Common myeloid progenitor, CD34-positive (primary cell): ENCODE measurements around the gene RHBG.
A peak's percentile ranks its signal among the peaks of the same experiment; 100 is the strongest.

Experiments used
- CTCF ChIA-PET: fragments of 350-600 bp; sonication (Branson Sonifier 250); formaldehyde crosslinking; loops from one replicate; lab custom pipeline; 2021; ENCODE audit warnings: antibody characterized with exemption; lab: Charles Lee
- POLR2A ChIA-PET: fragments of 350-600 bp; sonication (Branson Sonifier 250); formaldehyde crosslinking; loops from one replicate; lab custom pipeline; 2021; ENCODE audit warnings: antibody characterized with exemption; lab: Charles Lee
- DNase-seq, 3 donors: peaks; one replicate each; pipeline versions ENCODE4 v3.0.0 to v3.0.0-alpha.2; 2013
- H3K27ac ChIP-seq, 2 experiments: 1 replicate in 1 of 2; 2 replicates in 1 of 2; pipeline ENCODE4 v1.7.0; 2013; ENCODE audit warnings: inconsistent platforms in 2 of 2, low read length in 2 of 2, mild to moderate bottlenecking in 2 of 2, low read depth in 1 of 2, moderate library complexity in 1 of 2; ENCODE audit not compliant: severe bottlenecking in 2 of 2, insufficient read depth in 1 of 2, poor library complexity in 1 of 2
- H3K27me3 ChIP-seq, 5 experiments: replicated peaks in 2 of 5; 1 replicate in 3 of 5; 2 replicates in 2 of 5; pipeline versions ENCODE4 v1.6.1 to v1.7.0; 2013; ENCODE audit warnings: low read length in 4 of 5, mild to moderate bottlenecking in 2 of 5, moderate library complexity in 2 of 5, inconsistent platforms in 1 of 5; ENCODE audit not compliant: insufficient read depth in 5 of 5, control insufficient read depth in 4 of 5
- H3K36me3 ChIP-seq, 4 experiments: 1 replicate in 2 of 4; 2 replicates in 2 of 4; pipeline versions ENCODE4 v1.6.1 to v1.7.0; 2013; ENCODE audit warnings: low read length in 3 of 4, control low read depth in 1 of 4, mild to moderate bottlenecking in 1 of 4; ENCODE audit not compliant: control insufficient read depth in 4 of 4, insufficient read depth in 4 of 4
- H3K4me1 ChIP-seq, 4 experiments: 1 replicate in 3 of 4; 2 replicates in 1 of 4; pipeline versions ENCODE4 v1.6.1 to v1.7.1; 2013; ENCODE audit warnings: low read length in 3 of 4, mild to moderate bottlenecking in 3 of 4, control low read depth in 1 of 4, inconsistent platforms in 1 of 4, moderate library complexity in 1 of 4; ENCODE audit not compliant: control insufficient read depth in 4 of 4, insufficient read depth in 4 of 4; ENCODE audit errors: control extremely low read depth in 1 of 4
- H3K4me3 ChIP-seq, 7 experiments: 1 replicate in 4 of 7; 2 replicates in 3 of 7; pipeline versions ENCODE4 v1.5.1 to v1.7.0; 2013; ENCODE audit warnings: mild to moderate bottlenecking in 7 of 7, low read length in 6 of 7, moderate library complexity in 6 of 7, inconsistent platforms in 2 of 7, low read depth in 2 of 7, control low read depth in 1 of 7; ENCODE audit not compliant: insufficient read depth in 4 of 7, control insufficient read depth in 1 of 7; ENCODE audit errors: extremely low read depth in 1 of 7
- H3K9me3 ChIP-seq, 5 experiments: 1 replicate in 4 of 5; 2 replicates in 1 of 5; pipeline versions ENCODE4 v1.6.1 to v1.7.1; 2013; ENCODE audit warnings: low read length in 4 of 5, mild to moderate bottlenecking in 2 of 5, inconsistent platforms in 1 of 5, low read depth in 1 of 5, moderate library complexity in 1 of 5; ENCODE audit not compliant: control insufficient read depth in 4 of 5, insufficient read depth in 2 of 5; ENCODE audit errors: control extremely low read depth in 1 of 5
- WGBS: methylation state at CpG from one replicate; pipeline ENCODE4 v1.1.5; 2013; ENCODE audit not compliant: insufficient coverage; 5-methylcytosine and 5-hydroxymethylcytosine counted together

RHBG gene

GRCh38 chr1:156376146-156376545, 7.1 kb downstream of the RHBG start:
- Histone ChIP-seq H3K9me3 (no peaks in the 10 kb centered on the region), H3K36me3 (no peaks in the 10 kb centered on the region), H3K4me1 (peaks cover 0 to 18% (median 7%) of the 10 kb centered on the region in 4 experiments), H3K4me3 (no peak overlapping the region), H3K27me3 (peaks cover 0 to 5% (median 3%) of the 10 kb centered on the region in 5 experiments), H3K27ac (no peak overlapping the region)
- CTCF ChIA-PET: interaction anchor here (1.0 to 5.9 kb wide), 3 partner anchors 10 to 70 kb away, joined by 3 to 48 read pairs (median 35); no protein-coding TSS in a partner anchor
- DNase-seq: peak in 1 of 3 donors; percentile 27
- 92% methylated on average over 2 of the region's 2 CpGs for WGBS
- POLR2A ChIA-PET: no interaction called here

GRCh38 chr1:156376958-156377919, 8.2 kb downstream of the RHBG start:
- ChIA-PET CTCF (interaction anchor here (1.0 to 5.9 kb wide), 7 partner anchors 9 to 240 kb away, joined by 3 to 48 read pairs (median 5); no protein-coding TSS in a partner anchor), POLR2A (interaction anchor here (0.6 kb wide), 1 partner anchor 21 kb away, joined by 3 read pairs; no protein-coding TSS in a partner anchor)
- peak in 2 of 3 donors; percentile 23 to 29 for DNase-seq
- Histone ChIP-seq H3K27ac (no peak overlapping the region), H3K4me1 (peaks cover 0 to 13% (median 4%) of the 10 kb centered on the region in 4 experiments), H3K9me3 (no peaks in the 10 kb centered on the region), H3K36me3 (no peaks in the 10 kb centered on the region), H3K27me3 (peaks cover 0 to 6% (median 3%) of the 10 kb centered on the region in 5 experiments), H3K4me3 (no peak overlapping the region)
- 66% methylated on average over 19 of the region's 20 CpGs for WGBS

GRCh38 chr1:156378557-156378956, 9.5 kb downstream of the RHBG start:
- Histone ChIP-seq H3K9me3 (no peaks in the 10 kb centered on the region), H3K27ac (no peak overlapping the region), H3K4me3 (no peak overlapping the region), H3K4me1 (peaks cover 0 to 13% (median 6%) of the 10 kb centered on the region in 4 experiments), H3K27me3 (peaks cover 0 to 4% (median 0%) of the 10 kb centered on the region in 5 experiments), H3K36me3 (no peaks in the 10 kb centered on the region)
- ChIA-PET POLR2A (no interaction called here), CTCF (interaction anchor here (1.3 to 5.9 kb wide), 5 partner anchors 7 to 73 kb away, joined by 3 to 48 read pairs (median 6); no protein-coding TSS in a partner anchor)
- DNase-seq: no peak
- WGBS: 84% methylated on average over 4 of the region's 6 CpGs

- DNase-seq: no peak
- POLR2A ChIA-PET: no interaction called here
- no peak overlapping the region for H3K4me3 ChIP-seq
Measured at GRCh38 chr1:156379420-156380165, 10.6 kb downstream of the RHBG start.

GRCh38 chr1:156382561-156382960, 13.6 kb downstream of the RHBG start:
- Histone ChIP-seq H3K4me1 (peaks cover 3 to 17% (median 12%) of the 10 kb centered on the region in 4 experiments), H3K4me3 (no peak overlapping the region), H3K36me3 (no peaks in the 10 kb centered on the region), H3K27ac (no peak overlapping the region), H3K9me3 (no peaks in the 10 kb centered on the region), H3K27me3 (peaks cover 0 to 16% (median 7%) of the 10 kb centered on the region in 5 experiments)
- CTCF ChIA-PET: interaction anchor here (0.6 to 9.4 kb wide), 13 partner anchors 10 to 240 kb away, joined by 3 to 166 read pairs (median 7); partner anchors contain the start of gene HAPLN2
- 77% methylated on average over 2 of the region's 7 CpGs for WGBS
- POLR2A ChIA-PET: no interaction called here
- no peak for DNase-seq

More at GRCh38 chr1:156379420-156380165, 10.6 kb downstream of the RHBG start:
- Histone ChIP-seq H3K27ac (no peak overlapping the region), H3K9me3 (no peaks in the 10 kb centered on the region), H3K4me1 (peaks cover 3 to 21% (median 11%) of the 10 kb centered on the region in 4 experiments), H3K27me3 (peaks cover 0 to 2% (median 0%) of the 10 kb centered on the region in 5 experiments), H3K36me3 (no peaks in the 10 kb centered on the region)
- CTCF ChIA-PET: interaction anchor here (1.3 to 5.9 kb wide), 2 partner anchors 10 to 67 kb away, joined by 4 to 35 read pairs; no protein-coding TSS in a partner anchor
- WGBS: no CpG with 5 or more reads among the region's 3 CpGs

- Histone ChIP-seq H3K4me1 (peaks cover 3 to 21% (median 17%) of the 10 kb centered on the region in 4 experiments), H3K4me3 (no peak overlapping the region), H3K27me3 (peaks cover 0 to 20% (median 10%) of the 10 kb centered on the region in 5 experiments), H3K9me3 (no peaks in the 10 kb centered on the region), H3K36me3 (no peaks in the 10 kb centered on the region), H3K27ac (no peak overlapping the region)
- ChIA-PET CTCF (interaction anchor here (0.6 to 9.4 kb wide), 15 partner anchors 10 to 240 kb away, joined by 3 to 166 read pairs (median 5); no protein-coding TSS in a partner anchor), POLR2A (no interaction called here)
- 55% methylated on average over 8 of the region's 9 CpGs for WGBS
- DNase-seq: peak; percentile 62 to 76 (median 69)
Measured at GRCh38 chr1:156383023-156383422, 14.0 kb downstream of the RHBG start.
